Measurements from ENCODE around the gene COPZ1. TPM values are rescaled to one million over a fixed set of nuclear protein-coding genes. Genes with fewer than 3 reads are reported as not detected.

Gene COPZ1
- total and polyA plus RNA-seq, 4 donors: 98.8 to 163 (median 136) TPM

- Histone ChIP-seq H3K27ac (ENCODE audit: low read depth in 1 of 2, low read length in 1 of 2) (peak overlapping the region in 1 of 2 donors; percentile 60), H3K9me3 (ENCODE audit: control insufficient read depth in 4 of 4, insufficient read depth in 3 of 4, low read length in 3 of 4) (no peaks in the 10 kb centered on the region), H3K4me1 (ENCODE audit: control insufficient read depth in 5 of 5, insufficient read depth in 5 of 5, low read length in 5 of 5) (peaks cover 0 to 24% (median 4%) of the 10 kb centered on the region in 5 donors), H3K36me3 (ENCODE audit: control insufficient read depth in 4 of 4, insufficient read depth in 4 of 4, low read length in 4 of 4) (peaks cover 0 to 9% (median 0%) of the 10 kb centered on the region in 4 donors), H3K27me3 (ENCODE audit: control insufficient read depth in 3 of 3, insufficient read depth in 3 of 3, low read length in 2 of 3) (no peaks in the 10 kb centered on the region), H3K9ac (ENCODE audit: insufficient read depth in 1 of 2, low read length in 2 of 2) (peak overlapping the region in 1 of 2 donors; percentile 38), H3K4me3 (no peak overlapping the region)
- ATAC-seq (ENCODE audit: insufficient read depth, low FRiP score) (peak; percentile 72), DNase-seq (peak; percentile 58 to 69 (median 67))
- WGBS, 2 donors: 26 to 57% methylated on average over 41 to 48 of the region's 49 CpGs
- no peak for TF ChIP-seq CTCF (IDR thresholded peaks at IDR 0.05; ENCODE audit: control extremely low read depth, extremely low read depth)
These were observed 54.0 kb downstream of the COPZ1 start for GRCh38 chr12:54378796-54379397.

DNA sequence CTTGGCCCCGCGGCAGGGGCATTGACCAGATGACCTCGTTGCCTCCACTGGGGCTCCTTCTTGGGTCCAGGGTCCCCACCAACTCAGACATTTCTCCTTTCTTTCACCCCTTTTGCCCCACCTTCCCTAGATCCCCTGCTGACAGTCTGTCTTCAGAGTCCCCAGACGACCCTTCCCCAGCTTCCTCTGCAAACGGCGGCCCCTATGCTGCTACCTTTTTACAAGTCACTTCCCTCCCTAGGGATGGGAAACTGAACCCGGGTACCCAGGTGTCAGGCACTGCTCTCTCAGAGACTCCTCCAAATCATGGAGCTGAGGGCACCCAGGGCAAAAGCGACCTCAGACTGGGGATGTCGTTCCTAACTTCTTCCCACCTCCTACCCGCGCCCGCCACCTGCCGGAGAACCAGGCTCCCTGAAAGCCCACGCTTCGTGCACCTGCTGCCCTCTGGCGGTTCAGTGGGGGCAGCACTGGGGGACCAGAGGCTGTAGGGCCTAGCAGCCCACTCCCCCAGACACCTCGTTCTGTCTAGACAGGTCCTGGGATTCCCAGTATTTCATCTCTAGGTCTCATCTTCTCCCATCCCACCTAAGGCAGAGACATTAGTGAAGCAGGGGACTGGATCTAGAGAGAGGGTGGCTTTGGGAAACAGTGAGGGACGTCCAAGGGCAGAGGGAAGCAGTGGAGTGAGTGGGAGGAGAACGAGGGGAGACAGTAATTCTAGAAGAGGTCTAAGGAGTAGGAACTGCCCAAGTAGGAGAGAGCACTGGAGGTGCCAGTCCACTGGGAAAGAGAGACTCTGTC is 54.7 kb downstream of the COPZ1 start:
- peak overlapping the region in 1 of 2 donors; percentile 38 for H3K9ac ChIP-seq (ENCODE audit: insufficient read depth in 1 of 2, low read length in 2 of 2)
- no peaks in the 10 kb centered on the region for H3K27me3 ChIP-seq (ENCODE audit: control insufficient read depth in 3 of 3, insufficient read depth in 3 of 3, low read length in 2 of 3)
- no peaks in the 10 kb centered on the region for H3K9me3 ChIP-seq (ENCODE audit: control insufficient read depth in 4 of 4, insufficient read depth in 3 of 4, low read length in 3 of 4)
- peak; percentile 85 for ATAC-seq (ENCODE audit: insufficient read depth, low FRiP score)
- peak; percentile 88 to 91 (median 91) for DNase-seq
- peaks cover 0 to 7% (median 0%) of the 10 kb centered on the region in 4 donors for H3K36me3 ChIP-seq (ENCODE audit: control insufficient read depth in 4 of 4, insufficient read depth in 4 of 4, low read length in 4 of 4)
- peak overlapping the region in 1 of 2 donors; percentile 60 for H3K27ac ChIP-seq (ENCODE audit: low read depth in 1 of 2, low read length in 1 of 2)
- peak; percentile 100 for TF ChIP-seq CTCF (IDR thresholded peaks at IDR 0.05; ENCODE audit: control extremely low read depth, extremely low read depth)
- no peak overlapping the region for H3K4me3 ChIP-seq
- 17 to 20% methylated on average over 19 of the region's 19 CpGs for WGBS, 2 donors
- peaks cover 0 to 26% (median 4%) of the 10 kb centered on the region in 5 donors for H3K4me1 ChIP-seq (ENCODE audit: control insufficient read depth in 5 of 5, insufficient read depth in 5 of 5, low read length in 5 of 5)

DNA sequence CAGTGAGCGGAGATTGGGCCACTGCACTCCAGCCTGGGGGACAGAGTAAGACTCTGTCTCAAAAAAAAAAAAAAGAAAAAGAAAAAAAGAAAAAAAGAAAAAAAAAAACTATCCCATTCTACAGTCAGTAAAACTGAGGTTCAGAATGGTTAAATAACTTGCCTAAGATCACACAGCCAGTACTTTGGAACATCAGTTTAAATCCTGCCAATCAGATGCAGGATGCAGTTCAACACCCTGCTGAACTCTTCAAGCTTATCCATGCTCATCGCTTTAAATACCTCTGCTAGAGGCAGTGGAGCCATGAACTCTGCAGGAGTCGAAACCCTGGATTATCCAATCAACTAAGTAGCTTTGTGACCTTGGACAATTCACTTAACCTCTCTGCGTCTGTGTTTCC is 56.2 kb downstream of the COPZ1 start:
- H3K9ac ChIP-seq (ENCODE audit: insufficient read depth in 1 of 2, low read length in 2 of 2): no peak overlapping the region
- no peak for DNase-seq

More for the DNA sequence above, 56.2 kb downstream of the COPZ1 start:
- Histone ChIP-seq H3K27ac (ENCODE audit: low read depth in 1 of 2, low read length in 1 of 2) (no peak overlapping the region), H3K4me1 (ENCODE audit: control insufficient read depth in 5 of 5, insufficient read depth in 5 of 5, low read length in 5 of 5) (peaks cover 0 to 22% (median 8%) of the 10 kb centered on the region in 5 donors), H3K27me3 (ENCODE audit: control insufficient read depth in 3 of 3, insufficient read depth in 3 of 3, low read length in 2 of 3) (no peaks in the 10 kb centered on the region), H3K4me3 (no peak overlapping the region), H3K9me3 (ENCODE audit: control insufficient read depth in 4 of 4, insufficient read depth in 3 of 4, low read length in 3 of 4) (no peaks in the 10 kb centered on the region), H3K36me3 (ENCODE audit: control insufficient read depth in 4 of 4, insufficient read depth in 4 of 4, low read length in 4 of 4) (peaks cover 0 to 4% (median 0%) of the 10 kb centered on the region in 4 donors)
- ATAC-seq (ENCODE audit: insufficient read depth, low FRiP score): no peak
- WGBS, 2 donors: 94 to 95% methylated on average over 4 of the region's 4 CpGs
- no peak for TF ChIP-seq CTCF (IDR thresholded peaks at IDR 0.05; ENCODE audit: control extremely low read depth, extremely low read depth)
